ENCODE results near the gene THOC7.
A peak's percentile ranks its signal among the peaks of the same experiment; 100 is the strongest.

The THOC7 gene

DNA sequence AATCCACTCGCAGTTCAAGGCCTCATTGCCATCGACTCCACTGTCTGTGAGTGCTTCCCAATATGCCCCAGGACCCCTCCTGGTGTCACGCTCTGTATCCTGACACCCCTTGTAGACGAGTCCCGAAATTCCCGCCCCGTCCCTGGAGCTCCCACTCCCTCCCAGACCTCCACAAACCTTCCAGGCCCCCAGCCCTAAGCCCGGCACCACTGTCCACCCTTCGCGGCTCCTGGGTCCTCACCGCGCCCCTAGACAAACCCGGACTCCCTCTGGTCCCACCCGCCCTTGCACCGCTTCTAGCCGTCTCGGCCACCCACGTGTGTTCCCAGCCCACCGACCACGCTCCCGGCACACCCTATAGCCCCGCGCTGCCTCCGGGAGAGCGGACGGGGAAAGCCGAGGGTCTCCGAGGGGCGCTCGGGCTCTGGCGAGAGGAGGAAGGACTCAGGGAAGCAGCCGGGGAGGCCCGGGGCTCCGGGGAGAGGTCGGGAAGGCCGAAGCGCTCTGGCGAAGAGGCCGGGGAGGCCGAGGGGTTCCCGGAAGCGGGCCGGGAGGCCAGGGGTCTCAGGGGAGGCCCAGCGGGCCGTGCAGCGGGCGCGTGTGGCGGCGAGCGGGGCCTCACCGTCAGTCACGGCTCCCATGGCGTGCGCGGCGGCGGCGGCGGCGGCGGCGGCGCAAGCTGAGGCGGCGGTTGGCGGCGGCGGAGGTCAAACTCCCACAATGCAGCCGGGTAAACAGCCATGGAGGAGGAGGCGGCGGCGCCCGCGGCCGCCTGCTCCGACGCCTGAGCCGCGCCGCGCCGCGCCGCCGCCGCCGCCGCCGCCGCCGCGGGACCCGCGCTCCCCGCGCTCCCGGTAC lies at the start of gene THOC7, which contains the start of gene ATXN7:
Gene THOC7, minus strand, starts transcription at position 656 of the 858 bp plus-strand sequence. Its CDS starts 15 bp downstream, at position 641.
Gene ATXN7, plus strand, starts transcription at position 718 of the 858 bp plus-strand sequence. CDS start 48,732 bp downstream, outside the sequence.
- DNase-seq: peak; percentile 75

DNA sequence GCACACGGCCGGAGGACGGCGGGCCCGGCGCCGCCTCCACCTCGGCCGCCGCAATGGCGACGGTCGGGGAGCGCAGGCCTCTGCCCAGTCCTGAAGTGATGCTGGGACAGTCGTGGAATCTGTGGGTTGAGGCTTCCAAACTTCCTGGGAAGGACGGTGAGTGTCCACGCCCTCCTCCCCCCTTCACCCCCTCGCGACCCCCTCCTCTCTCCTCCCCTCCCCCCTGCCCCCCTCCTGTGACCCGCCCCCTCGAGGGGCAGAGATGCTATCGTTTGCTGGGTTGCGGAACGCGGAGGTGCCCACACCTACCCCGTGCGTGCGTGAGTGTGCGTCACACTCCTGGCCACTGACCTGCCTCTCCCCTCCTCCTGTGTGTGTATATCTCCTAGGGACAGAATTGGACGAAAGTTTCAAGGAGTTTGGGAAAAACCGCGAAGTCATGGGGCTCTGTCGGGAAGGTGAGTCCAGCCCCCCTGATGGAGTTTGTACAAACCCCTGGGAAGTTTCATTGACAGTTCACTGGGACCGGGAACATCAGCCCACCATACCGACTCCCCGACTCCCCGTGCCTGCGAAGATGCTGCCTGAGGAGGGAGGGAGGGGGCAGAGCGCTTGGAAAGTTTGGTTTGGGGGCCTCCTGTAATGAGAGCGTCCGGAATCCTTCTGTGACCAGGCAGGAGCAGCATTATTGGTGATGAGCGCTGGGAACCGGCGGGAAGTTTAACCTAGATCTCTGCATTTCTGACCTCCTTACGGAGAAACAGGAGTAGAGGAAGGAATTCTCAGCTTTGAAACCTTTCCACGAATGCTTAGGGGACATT lies 49.4 kb upstream of the THOC7 start:
- DNase-seq: no peak

DNA sequence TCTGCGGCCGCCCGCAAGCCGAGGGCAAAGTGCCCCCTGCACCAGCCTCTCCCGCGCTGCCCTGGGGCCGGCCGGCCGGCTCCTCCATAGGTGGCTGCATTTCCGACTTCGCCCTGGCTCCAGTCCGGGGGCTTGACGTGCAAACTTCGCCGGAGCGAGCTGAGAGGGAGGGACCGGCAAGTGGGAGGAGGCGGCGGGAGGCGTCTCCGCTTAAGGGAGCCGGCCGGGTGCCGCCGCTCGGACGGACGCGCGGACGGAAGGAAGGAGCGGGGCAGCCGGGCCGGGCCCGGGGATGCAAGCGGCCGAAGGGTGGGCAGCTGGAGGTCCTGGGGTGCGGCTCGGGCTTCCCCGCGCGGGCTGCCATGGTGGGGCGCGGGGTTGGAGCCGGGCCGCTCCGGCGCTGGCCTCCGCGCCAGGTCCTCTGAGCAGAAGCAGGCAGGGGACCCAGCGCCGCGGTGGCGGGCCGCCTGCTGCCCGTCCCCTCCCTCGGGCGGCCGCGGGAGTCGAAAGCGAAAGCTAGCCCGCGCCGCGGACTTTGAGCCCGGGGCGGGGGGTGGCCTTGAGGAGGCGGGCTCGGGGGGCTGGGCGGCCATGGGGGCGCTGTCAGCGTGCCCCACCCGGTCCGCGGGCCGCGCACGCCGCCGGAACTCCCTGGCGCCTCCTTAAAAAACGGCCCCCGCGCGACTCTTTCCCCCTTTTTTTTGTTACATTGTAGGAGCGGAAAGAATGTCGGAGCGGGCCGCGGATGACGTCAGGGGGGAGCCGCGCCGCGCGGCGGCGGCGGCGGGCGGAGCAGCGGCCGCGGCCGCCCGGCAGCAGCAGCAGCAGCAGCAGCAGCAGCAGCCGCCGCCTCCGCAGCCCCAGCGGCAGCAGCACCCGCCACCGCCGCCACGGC lies 48.5 kb upstream of the THOC7 start, which contains the start of gene SCAANT1:
Gene SCAANT1, minus strand, starts transcription at position 511 of the 895 bp plus-strand sequence.
- DNase-seq: peak; percentile 94

DNA sequence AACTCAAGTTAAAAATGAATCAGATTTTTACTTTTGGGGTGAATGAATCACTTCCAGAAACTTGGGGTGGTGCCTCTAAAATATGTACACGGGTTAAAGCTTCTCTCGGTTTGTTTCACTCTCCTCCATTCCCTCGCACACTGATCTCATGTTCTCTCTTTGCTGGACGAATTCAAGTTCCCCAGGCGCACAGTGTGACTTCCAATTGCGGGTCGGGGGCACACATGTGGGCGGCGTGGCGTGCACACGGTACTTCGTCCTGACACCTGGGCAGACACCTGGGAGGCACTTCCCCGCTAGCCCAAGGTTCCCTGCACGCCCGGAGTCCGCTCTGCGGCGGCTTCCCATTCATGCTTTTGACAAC lies 47.9 kb upstream of the THOC7 start:
- DNase-seq: peak; percentile 13

DNA sequence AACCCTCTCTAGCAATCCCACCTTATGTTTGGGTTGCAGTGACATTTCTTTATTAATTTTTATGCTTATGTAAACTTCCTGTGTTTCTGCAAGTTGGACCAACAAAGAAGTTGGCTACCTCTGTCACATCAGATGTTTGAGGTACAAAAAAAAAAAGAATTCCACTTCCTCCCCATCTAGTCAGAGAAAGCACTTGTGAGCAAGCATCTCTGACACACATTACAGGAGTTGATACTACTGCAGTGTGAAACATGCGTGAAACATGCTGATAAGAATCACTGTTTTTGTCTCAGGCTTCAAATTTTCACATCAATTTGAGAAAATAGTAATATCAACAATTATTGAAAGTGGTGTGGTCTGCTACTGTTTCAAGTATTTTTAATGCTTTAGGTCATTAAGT lies 47.3 kb upstream of the THOC7 start:
- no peak for DNase-seq

DNA sequence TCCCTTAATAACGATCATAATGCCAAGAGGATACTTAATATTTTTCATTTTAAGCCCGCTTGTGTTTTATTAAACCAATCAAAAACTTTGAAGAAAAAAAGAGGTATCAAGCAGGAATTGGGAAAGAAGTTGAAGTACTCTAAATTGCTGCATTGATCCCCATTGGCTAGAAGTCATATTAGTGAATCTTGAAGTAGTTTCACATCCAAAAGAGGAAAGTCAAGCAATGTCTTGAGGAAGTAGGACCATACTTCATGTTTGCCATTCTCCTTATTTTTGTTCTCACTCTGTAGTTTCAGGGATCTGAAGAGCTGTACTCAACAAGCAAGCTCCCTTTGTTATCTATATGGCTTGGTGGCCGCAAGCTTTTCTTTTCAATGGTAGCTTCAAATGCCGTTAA lies 46.4 kb upstream of the THOC7 start:
- DNase-seq: no peak

DNA sequence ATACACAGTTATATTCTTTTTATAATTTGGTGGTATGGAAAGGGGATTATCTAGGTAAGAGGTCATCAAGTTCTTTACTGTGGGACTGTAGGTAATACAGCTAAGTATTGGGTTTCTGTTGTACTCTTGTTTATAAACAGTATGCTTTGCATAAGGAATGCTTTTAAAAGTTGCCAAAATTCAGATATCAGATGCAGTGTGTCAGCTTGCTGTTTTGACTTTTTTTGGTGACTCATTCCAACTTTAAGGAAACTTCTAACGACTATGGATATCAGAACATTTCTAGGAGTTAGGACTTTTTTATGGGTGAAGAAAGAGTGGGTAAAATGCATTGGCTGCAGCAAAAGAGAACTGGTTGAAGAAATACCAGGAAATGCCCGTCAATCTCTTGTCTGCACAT lies 45.8 kb upstream of the THOC7 start:
- DNase-seq: no peak

DNA sequence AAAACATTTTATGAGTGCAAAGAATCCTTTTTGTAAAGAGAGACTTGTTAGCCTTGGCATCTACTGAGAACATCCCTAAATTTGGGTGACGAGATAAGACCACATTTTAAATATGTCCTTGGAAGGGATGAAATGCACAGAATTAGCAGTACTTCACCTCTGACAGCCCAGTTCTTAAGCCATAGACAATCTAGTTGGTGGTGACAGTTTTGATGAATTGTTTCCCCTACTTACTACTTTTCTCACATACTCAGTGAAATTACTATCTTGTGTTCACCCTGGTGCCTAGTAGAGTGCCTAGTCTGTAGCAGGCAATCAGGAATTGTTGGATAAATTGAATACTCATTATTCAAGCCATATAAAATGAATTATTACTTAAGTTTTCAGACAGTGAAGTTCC lies 45.2 kb upstream of the THOC7 start:
- no peak for DNase-seq

DNA sequence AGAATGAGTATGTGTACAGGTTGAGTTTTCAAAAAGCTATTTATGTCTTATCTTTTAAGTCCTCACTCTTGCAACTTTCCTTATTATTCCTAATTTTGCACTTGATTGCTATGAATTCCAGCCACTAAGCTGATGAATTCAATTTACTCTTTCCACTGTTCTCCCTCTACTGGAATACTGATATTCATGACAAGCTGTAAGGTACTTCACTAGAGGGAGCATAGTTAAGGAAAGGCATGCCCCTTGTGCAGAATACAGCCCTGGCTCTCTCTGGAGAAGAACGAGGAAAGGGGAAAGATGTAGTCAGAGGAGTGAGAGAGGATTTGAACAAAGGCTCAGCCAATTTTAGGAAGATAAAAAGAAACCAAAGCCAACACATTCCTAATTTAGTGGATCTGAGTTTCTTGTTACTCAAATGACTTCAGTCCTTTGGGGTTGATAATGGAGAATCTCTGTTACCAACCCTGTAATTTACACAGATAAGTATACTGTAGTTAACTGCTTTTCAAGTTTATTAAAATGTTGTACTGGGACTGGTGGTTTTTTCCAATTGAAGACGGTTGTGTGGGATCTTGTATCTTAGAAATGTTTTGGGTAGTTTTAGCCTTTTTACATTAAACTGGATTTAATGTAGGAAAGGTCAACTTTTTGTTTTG lies 44.6 kb upstream of the THOC7 start:
- DNase-seq: no peak

DNA sequence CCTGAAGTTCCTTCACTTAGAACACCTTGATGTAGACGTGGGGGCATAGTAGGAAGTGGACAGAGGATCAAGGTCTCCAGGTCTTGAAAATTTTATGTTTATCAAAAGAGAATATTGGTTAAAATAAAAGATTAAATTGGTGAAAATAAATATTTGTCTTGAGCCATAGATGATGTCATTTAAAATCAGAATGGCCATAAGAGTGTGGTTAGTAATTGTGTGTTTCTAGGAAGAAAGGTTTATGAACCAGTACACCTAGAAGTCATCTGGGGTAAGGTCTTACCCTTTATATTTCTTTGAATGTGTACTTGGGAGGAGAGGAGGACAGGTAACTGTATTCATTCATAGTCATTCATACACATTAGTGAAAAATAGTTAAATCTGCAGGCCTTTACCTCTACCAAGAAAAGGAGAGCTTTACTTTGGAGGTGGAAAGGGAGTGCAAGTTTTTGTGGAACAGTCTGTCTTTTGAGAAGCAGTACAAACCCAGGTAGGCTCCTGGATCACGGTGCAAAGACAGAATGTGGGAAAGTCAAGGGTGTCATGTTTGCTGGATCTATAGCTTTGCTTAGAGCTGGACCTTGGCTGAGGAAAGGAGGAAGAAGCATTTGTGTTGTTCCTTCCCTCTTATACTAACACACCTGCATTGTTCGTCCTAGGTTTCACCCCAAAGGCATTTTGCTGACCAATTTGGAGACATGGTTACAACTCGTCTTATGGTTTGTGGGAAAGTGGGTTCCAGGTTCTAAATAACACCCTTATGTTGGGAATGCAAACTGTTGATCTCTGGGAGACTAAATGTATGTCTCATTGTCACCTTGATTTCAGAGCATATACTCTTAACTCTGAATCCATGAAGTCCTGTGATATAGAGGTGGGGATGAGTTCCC lies 42.4 kb upstream of the THOC7 start:
- no peak for DNase-seq

DNA sequence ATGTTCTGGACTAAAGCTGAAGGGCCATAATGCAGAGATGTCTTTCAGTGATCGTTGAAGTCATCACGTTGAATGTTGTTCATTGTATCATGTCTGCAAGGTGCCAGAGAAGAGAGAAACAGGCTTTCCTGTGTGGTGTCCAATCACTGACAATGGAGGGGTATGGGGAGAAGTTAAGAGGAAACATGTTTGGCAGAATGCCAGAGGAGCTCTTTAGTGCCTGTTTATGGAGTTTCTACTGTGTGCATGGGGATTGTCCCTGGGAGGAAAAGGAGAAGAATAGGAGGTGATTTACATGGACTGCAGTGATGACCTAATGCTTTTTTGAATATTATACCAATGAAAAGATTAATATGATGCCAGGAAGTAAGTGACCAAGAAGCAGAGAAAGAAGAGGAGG lies 36.9 kb upstream of the THOC7 start:
- peak; percentile 76 for DNase-seq

DNA sequence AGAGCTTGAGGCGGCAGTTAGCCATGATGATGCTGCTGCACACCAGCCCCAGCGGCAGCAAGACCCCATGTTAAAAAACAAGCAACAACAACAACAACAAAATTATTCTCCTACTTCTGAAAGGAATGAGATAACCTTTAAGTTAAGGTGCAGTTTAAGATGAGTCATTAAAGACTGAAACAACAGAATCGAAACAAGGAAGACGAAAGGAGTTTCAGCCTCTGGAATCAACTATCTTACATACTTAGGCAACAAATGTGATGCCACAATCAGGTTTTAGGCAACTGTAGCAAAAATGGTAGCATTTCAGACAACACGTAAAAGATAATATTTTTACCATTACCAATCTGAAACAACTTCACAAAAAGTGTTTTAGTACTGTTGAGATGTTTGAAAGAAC lies 36.4 kb upstream of the THOC7 start:
- no peak for DNase-seq

DNA sequence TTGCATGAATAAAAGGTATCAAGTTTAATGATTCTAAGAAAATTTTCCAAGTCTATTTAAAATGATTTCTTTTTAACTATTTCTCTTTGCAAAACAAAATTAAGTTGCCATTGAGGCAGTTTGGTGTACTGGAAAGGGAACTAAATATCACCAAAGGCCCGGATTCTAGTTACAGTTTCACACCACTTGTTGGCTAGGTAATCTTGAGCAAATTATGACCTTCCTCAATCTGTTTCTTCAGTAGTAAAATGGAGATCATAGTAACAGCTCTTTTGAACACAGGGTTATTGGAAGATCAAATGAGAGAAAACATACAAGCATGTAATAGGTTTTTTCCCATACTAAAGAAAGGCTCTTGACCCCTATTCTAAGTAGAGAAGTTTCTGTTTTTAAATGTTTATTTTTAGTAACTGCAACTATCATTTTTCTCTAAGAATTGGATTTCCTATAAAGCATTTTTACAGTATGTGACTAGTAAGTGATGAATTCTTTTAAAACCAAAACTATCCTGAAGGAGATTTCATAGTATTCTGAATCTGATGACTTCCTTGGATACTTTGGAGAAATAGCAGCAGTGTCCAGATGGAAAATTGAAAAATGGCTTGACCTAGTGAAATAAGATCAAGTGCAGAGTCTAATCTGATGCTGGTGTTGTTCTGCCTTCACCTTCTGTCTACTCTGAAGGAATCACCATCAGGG lies 32.9 kb upstream of the THOC7 start:
- DNase-seq: peak; percentile 32

DNA sequence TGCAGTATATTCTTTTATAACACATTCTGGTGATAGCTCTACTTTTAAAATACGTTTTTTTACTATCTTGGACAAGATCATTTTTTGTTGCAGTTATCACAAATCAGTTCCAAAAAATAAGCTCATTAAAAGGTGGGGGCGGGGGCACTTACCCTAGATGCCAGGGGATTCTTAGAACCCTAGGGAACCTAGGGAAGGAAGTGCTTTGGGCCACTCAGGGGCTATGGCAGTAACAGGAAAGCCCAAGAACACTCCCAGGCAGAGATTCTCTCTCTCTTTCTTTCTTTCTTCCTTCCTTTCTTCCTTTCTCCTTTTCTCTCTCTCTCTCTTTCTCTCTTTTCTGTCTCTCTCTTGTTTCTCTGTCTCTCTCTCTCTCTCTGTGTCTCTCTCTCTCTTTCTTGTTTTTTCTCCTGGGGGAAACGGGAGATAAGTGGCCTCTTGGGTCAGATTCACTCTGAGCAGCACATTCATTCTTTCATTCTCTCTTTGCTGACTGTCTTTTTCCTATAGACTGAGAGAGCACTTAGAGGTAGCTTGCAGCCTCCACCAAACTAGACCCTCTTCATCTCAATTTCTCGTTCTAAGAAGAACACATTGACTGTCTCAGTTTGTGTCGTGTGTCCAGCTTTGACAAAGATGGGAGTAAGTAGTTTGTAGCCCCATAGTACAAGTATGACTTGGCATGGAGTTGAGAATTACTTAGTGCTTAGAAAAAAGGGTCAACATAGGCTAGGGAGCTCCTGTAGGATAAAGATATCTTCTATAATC lies 32.0 kb upstream of the THOC7 start:
- no peak for DNase-seq

DNA sequence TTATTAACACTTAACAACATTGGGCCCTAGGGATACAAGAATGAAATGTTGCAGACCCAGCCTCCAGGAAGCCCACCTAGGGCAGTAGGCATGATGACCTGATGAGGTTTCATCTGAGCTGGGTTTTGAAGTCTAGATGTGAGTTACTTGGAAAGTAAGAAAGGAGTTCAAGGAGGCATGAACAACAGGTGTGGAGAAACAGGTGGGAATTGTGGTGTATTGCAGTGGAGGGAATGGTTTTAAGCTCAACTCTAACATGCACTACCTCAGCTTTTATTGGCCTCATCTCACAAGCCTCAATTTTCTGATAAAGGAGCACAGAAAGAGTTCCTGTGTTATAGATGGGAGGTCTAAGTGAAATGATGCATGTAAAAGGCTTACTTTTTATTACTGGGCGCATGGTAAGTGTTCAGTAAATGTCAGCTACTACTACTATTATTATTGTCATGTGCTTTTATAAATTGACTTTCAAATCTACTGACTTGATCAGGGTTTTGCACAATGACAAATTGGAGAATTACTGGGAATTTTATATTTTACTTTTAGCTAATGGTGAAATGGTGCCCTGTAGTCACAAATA lies 29.3 kb upstream of the THOC7 start:
- no peak for DNase-seq

DNA sequence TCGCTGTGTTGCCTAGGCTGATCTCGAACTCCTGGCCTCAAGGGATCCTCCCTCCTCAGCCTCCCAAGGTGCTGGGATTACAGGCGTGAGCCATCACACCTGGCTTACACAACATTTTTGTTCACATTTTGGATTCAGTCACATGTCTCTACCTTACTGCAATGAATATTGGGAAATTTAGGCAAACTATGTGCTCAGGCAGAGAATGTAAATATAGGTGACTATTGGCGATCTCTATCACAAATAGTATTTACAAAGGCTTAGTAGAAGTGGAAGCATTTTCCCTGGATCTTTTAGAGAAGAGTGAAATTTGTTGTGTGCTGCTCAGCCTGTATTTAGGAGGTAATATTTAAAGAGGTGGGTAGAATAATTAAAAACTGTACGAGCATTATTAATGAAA lies 27.9 kb upstream of the THOC7 start:
- DNase-seq: no peak

DNA sequence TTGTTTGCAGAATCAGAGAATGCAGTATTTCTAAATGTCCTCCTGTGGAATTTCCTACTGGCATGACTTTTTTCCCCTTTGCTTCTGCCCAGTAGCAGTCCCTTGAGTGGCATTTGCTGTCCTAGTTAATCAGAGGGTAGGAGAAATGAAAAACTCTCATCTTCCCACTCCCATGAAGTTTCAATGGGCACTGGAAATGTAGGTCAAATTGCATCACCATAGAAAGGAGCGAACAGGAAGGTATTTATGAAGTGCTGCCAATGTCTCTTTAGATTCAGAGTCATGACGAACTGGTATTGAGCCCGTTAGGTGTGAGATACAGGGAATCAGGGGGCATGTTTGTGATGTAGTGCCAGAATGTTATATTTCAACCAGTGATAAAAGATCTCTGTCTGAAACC lies 23.3 kb upstream of the THOC7 start:
- no peak for DNase-seq

DNA sequence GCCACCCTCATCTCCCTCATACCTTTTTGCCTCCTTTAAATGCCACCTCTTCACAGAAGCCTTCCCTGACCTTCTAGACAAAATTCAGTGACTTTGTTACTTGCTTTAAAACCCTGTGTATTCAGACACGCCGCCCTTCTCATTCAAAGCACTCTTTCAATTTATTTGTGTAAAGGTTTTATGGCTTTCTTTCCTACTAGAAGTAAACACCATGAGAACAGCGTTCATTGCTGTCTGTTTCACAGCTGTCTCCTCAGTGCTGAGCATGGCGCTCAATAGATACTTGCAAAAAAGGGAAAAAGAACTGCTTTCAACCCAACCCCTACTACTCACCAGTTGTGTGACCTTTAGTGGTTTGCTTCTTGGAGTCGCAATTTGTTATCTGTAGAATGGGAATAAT lies 17.0 kb upstream of the THOC7 start:
- no peak for DNase-seq

DNA sequence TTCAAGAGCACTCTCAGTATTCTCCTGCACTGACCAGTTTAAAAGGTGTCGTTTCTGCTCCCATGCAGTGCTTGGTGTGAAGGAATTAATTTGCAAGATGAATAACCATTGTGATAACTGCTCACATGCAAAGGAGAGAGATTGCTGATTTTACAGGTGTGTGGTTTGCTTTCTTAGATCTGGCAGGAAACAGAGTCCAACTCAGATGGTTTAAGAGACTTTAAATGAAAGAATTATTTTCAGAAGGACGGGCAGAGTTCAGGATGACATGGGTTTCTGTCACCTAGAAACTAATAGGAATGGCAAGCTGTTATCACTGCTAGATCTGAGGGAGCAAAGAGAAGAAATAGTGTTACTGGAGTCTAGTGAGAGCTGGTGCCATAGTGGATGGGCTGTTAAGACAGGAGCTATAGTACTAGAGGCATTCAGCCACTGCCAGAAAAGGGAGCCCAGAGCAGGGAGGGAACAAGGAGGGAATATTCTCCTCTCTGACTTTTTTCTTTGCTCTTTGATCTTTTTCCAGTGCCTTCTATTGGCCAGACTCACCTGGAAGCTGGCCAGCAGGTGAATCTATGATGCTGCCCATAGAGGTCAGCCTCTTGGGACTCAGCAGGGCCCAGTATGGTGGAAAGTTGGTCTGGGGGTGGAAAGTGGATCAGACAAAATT lies 14.9 kb upstream of the THOC7 start:
- no peak for DNase-seq
